Mesenchymal stem cell (in vitro differentiated cells and primary cell): Measurements from ENCODE around the gene ARL6IP4.

Source experiments
- DNase-seq: peaks from one replicate; pipeline ENCODE4 v3.0.0-alpha.2; 2013
- H2AFZ ChIP-seq: one replicate; pipeline ENCODE4 v1.6.1; 2013; ENCODE audit warnings: low read depth, mild to moderate bottlenecking, control low read depth, inconsistent platforms, low read length, moderate library complexity
- H2AK5ac ChIP-seq: 2 replicates; pipeline ENCODE4 v1.6.1; 2013; ENCODE audit warnings: low read length, moderate library complexity, mild to moderate bottlenecking, inconsistent platforms; ENCODE audit not compliant: severe bottlenecking
- H2BK120ac ChIP-seq: one replicate; pipeline ENCODE4 v1.6.1; 2013; ENCODE audit warnings: low read depth, mild to moderate bottlenecking, inconsistent platforms, low read length, moderate library complexity
- H2BK12ac ChIP-seq, 2 experiments: one replicate each; pipeline ENCODE4 v1.6.1; 2013; ENCODE audit warnings: inconsistent platforms in 2 of 2, low read length in 2 of 2, mild to moderate bottlenecking in 2 of 2, moderate library complexity in 2 of 2, control low read depth in 1 of 2
- H2BK15ac ChIP-seq: one replicate; pipeline ENCODE4 v1.6.1; 2013; ENCODE audit warnings: mild to moderate bottlenecking, low read depth, inconsistent platforms; ENCODE audit not compliant: poor library complexity, severe bottlenecking
- H2BK5ac ChIP-seq: 2 replicates; pipeline ENCODE4 v1.6.1; 2013; ENCODE audit warnings: low read depth, mild to moderate bottlenecking, low read length, control low read depth, inconsistent platforms; ENCODE audit not compliant: poor library complexity, severe bottlenecking
- H3K14ac ChIP-seq, 2 experiments: one replicate each; pipeline ENCODE4 v1.6.1; 2013; ENCODE audit warnings: inconsistent platforms in 2 of 2, low read length in 2 of 2, control low read depth in 1 of 2, mild to moderate bottlenecking in 1 of 2, moderate library complexity in 1 of 2
- H3K18ac ChIP-seq, 2 experiments: one replicate each; pipeline ENCODE4 v1.6.1; 2013; ENCODE audit warnings: inconsistent platforms in 2 of 2, low read length in 2 of 2, control low read depth in 1 of 2, low read depth in 1 of 2, mild to moderate bottlenecking in 1 of 2
- H3K23ac ChIP-seq, 2 experiments: one replicate each; pipeline ENCODE4 v1.6.1; 2013; ENCODE audit warnings: inconsistent platforms in 2 of 2, low read length in 2 of 2, mild to moderate bottlenecking in 2 of 2, moderate library complexity in 2 of 2, control low read depth in 1 of 2
- H3K27ac ChIP-seq: 2 replicates; pipeline ENCODE4 v1.5.1; 2013; ENCODE audit warnings: mild to moderate bottlenecking, moderate library complexity, low read length, control low read depth, inconsistent platforms; ENCODE audit not compliant: poor library complexity, severe bottlenecking
- H3K27me3 ChIP-seq, 2 experiments: 2 replicates each; pipeline versions ENCODE4 v1.6.1 to v1.7.0; 2013; ENCODE audit warnings: low read length in 2 of 2, mild to moderate bottlenecking in 2 of 2, moderate library complexity in 2 of 2, control low read depth in 1 of 2, inconsistent platforms in 1 of 2; ENCODE audit not compliant: control insufficient read depth in 1 of 2, insufficient read depth in 1 of 2
- H3K36me3 ChIP-seq, 2 experiments: 2 replicates each; pipeline versions ENCODE4 v1.6.1 to v1.7.0; 2013; ENCODE audit warnings: low read length in 2 of 2, control low read depth in 1 of 2, inconsistent platforms in 1 of 2, low read depth in 1 of 2, mild to moderate bottlenecking in 1 of 2; ENCODE audit not compliant: insufficient read depth in 2 of 2, control insufficient read depth in 1 of 2
- H3K4ac ChIP-seq, 2 experiments: one replicate each; pipeline ENCODE4 v1.6.1; 2013; ENCODE audit warnings: inconsistent platforms in 2 of 2, low read length in 2 of 2, mild to moderate bottlenecking in 2 of 2, moderate library complexity in 2 of 2, control low read depth in 1 of 2, low read depth in 1 of 2
- H3K4me1 ChIP-seq: 2 replicates; pipeline ENCODE4 v1.6.1; 2013; ENCODE audit warnings: low read depth, low read length, control low read depth; ENCODE audit not compliant: control insufficient read depth, insufficient read depth
- H3K4me2 ChIP-seq: 2 replicates; pipeline ENCODE4 v1.6.1; 2013; ENCODE audit warnings: low read length, mild to moderate bottlenecking, inconsistent platforms; ENCODE audit not compliant: poor library complexity, severe bottlenecking
- H3K4me3 ChIP-seq, 2 experiments: 2 replicates each; pipeline versions ENCODE4 v1.5.1 to v1.7.0; 2013; ENCODE audit warnings: low read length in 2 of 2, mild to moderate bottlenecking in 2 of 2, control low read depth in 1 of 2, low read depth in 1 of 2; ENCODE audit not compliant: insufficient read depth in 1 of 2
- H3K79me1 ChIP-seq: replicated peaks from 2 replicates; pipeline ENCODE4 v1.6.1; 2013; ENCODE audit warnings: mild to moderate bottlenecking, control low read depth, low read length, inconsistent platforms; ENCODE audit not compliant: poor library complexity, severe bottlenecking
- H3K9ac ChIP-seq: 2 replicates; pipeline ENCODE4 v1.7.0; 2013; ENCODE audit warnings: mild to moderate bottlenecking, low read length, moderate library complexity
- H3K9me3 ChIP-seq: 2 replicates; pipeline ENCODE4 v1.7.0; 2013; ENCODE audit warnings: mild to moderate bottlenecking, low read length; ENCODE audit not compliant: control insufficient read depth
- H4K8ac ChIP-seq: one replicate; pipeline ENCODE4 v1.6.1; 2013; ENCODE audit warnings: inconsistent platforms, mild to moderate bottlenecking, low read length, moderate library complexity
- H4K91ac ChIP-seq: one replicate; pipeline ENCODE4 v1.6.1; 2013; ENCODE audit warnings: mild to moderate bottlenecking, low read length, inconsistent platforms
- WGBS: methylation state at CpG from one replicate; pipeline ENCODE4 v1.1.7; 2013; ENCODE audit warnings: mixed read lengths; 5-methylcytosine and 5-hydroxymethylcytosine counted together

Gene ARL6IP4

GRCh38 chr12:122974892-122975789, 5.3 kb upstream of the ARL6IP4 start, which contains the start of gene OGFOD2:
Gene OGFOD2 (plus strand): TSS chr12:122975244. CDS start chr12:122975252, 8 bp downstream.
- H2BK120ac ChIP-seq = peak within 1 kb of the TSS; percentile 94
- H3K36me3 ChIP-seq = peaks cover 13 to 31% of the 10 kb centered on the region in 2 experiments
- H3K18ac ChIP-seq = peak within 1 kb of the TSS; percentile 95 to 100
- H3K9me3 ChIP-seq = no peaks in the 10 kb centered on the region
- peaks cover 34% of the 10 kb centered on the region for H3K79me1 ChIP-seq
- H3K4me2 ChIP-seq = peak within 1 kb of the TSS; percentile 85
- H3K4me3 ChIP-seq = peak within 1 kb of the TSS; percentile 94 to 98
- H3K23ac ChIP-seq = peak within 1 kb of the TSS in 1 of 2 experiments; percentile 99
- peak within 1 kb of the TSS; percentile 59 to 79 for H2BK12ac ChIP-seq
- H2BK5ac ChIP-seq = peak within 1 kb of the TSS; percentile 95
- peak within 1 kb of the TSS; percentile 72 for H2AK5ac ChIP-seq
- H3K27ac ChIP-seq = peak within 1 kb of the TSS; percentile 99
- H2AFZ ChIP-seq = peak within 1 kb of the TSS; percentile 98
- H3K9ac ChIP-seq = peak within 1 kb of the TSS; percentile 100
- H3K27me3 ChIP-seq = no peaks in the 10 kb centered on the region
- H2BK15ac ChIP-seq = peak within 1 kb of the TSS; percentile 99
- peak within 1 kb of the TSS in 1 of 2 experiments; percentile 96 for H3K14ac ChIP-seq
- H4K91ac ChIP-seq = peak within 1 kb of the TSS; percentile 100
- DNase-seq = peak; percentile 94
- under 1% methylated on average over 61 of the region's 66 CpGs for WGBS
- peaks cover 39% of the 10 kb centered on the region for H3K4me1 ChIP-seq
- peak within 1 kb of the TSS; percentile 99 for H4K8ac ChIP-seq
- peak within 1 kb of the TSS; percentile 99 for H3K4ac ChIP-seq

- H3K18ac ChIP-seq = peak overlapping the region in 1 of 2 experiments; percentile 30
- H3K9me3 ChIP-seq = no peaks in the 10 kb centered on the region
- H2BK5ac ChIP-seq = no peak overlapping the region
- peaks cover 13 to 31% of the 10 kb centered on the region in 2 experiments for H3K36me3 ChIP-seq
- peak; percentile 40 for DNase-seq
- H2BK120ac ChIP-seq = no peak overlapping the region
- peak overlapping the region; percentile 8 for H4K8ac ChIP-seq
- WGBS = 25% methylated on average over 8 of the region's 8 CpGs
- H3K23ac ChIP-seq = peak overlapping the region in 1 of 2 experiments; percentile 5
- H2AFZ ChIP-seq = no peak overlapping the region
- peak overlapping the region; percentile 14 for H4K91ac ChIP-seq
- H3K27me3 ChIP-seq = no peaks in the 10 kb centered on the region
- H3K4me3 ChIP-seq = peak overlapping the region; percentile 94 to 98
- H3K4me2 ChIP-seq = peak overlapping the region; percentile 81
- peak overlapping the region; percentile 55 for H3K27ac ChIP-seq
- H3K4me1 ChIP-seq = peaks cover 39% of the 10 kb centered on the region
- no peak overlapping the region for H2BK15ac ChIP-seq
- H3K9ac ChIP-seq = peak overlapping the region; percentile 100
- H2AK5ac ChIP-seq = peak overlapping the region; percentile 18
- H3K14ac ChIP-seq = peak overlapping the region in 1 of 2 experiments; percentile 12
- peak overlapping the region in 1 of 2 experiments; percentile 37 for H2BK12ac ChIP-seq
- peaks cover 34% of the 10 kb centered on the region for H3K79me1 ChIP-seq
- H3K4ac ChIP-seq = peak overlapping the region; percentile 35 to 45
Measured at GRCh38 chr12:122975790-122976647, 4.5 kb upstream of the ARL6IP4 start.

GRCh38 chr12:122976648-122976975, 3.9 kb upstream of the ARL6IP4 start:
- H2BK12ac ChIP-seq = peak overlapping the region in 1 of 2 experiments; percentile 33
- H2AFZ ChIP-seq = no peak overlapping the region
- peak overlapping the region; percentile 19 for H2AK5ac ChIP-seq
- H3K36me3 ChIP-seq = peaks cover 13 to 32% of the 10 kb centered on the region in 2 experiments
- peak overlapping the region; percentile 16 for H4K91ac ChIP-seq
- peaks cover 41% of the 10 kb centered on the region for H3K4me1 ChIP-seq
- no peak overlapping the region for H3K18ac ChIP-seq
- H3K4ac ChIP-seq = no peak overlapping the region
- H4K8ac ChIP-seq = no peak overlapping the region
- H3K14ac ChIP-seq = no peak overlapping the region
- no peak overlapping the region for H3K27ac ChIP-seq
- no peak for DNase-seq
- H3K4me3 ChIP-seq = peak overlapping the region in 1 of 2 experiments; percentile 94
- no peaks in the 10 kb centered on the region for H3K9me3 ChIP-seq
- H3K23ac ChIP-seq = no peak overlapping the region
- H2BK5ac ChIP-seq = no peak overlapping the region
- peak overlapping the region; percentile 14 for H3K4me2 ChIP-seq
- H3K9ac ChIP-seq = peak overlapping the region; percentile 100
- WGBS = 94% methylated on average over 15 of the region's 15 CpGs
- H3K27me3 ChIP-seq = no peaks in the 10 kb centered on the region
- H3K79me1 ChIP-seq = peaks cover 34% of the 10 kb centered on the region
- no peak overlapping the region for H2BK15ac ChIP-seq
- H2BK120ac ChIP-seq = no peak overlapping the region
